Hematopoietic multipotent progenitor cell treated with erythropoietin and hydrocortisone succinate and interleukin-3 and kit ligand, for 4 days (in vitro differentiated cells): ENCODE results near the gene SLC1A4.
"Not testable (repeated sequence)": the region's sequence is repeated elsewhere in the genome, so short reads cannot be mapped to it uniquely, and the experiment has no call there.

Experiments used
- DNase-seq: peaks from one replicate; pipeline ENCODE4 v3.0.0-alpha.2; 2015

The SLC1A4 gene

GRCh38 chr2:64995041-64995440, 5.8 kb downstream of the SLC1A4 start:
- DNase-seq: no peak

GRCh38 chr2:64996871-64997307, 7.7 kb downstream of the SLC1A4 start:
- DNase-seq: no peak

- no peak for DNase-seq
Measured at GRCh38 chr2:64998658-64999061, 9.5 kb downstream of the SLC1A4 start.

- DNase-seq: no peak
Measured at GRCh38 chr2:64999754-65000153, 10.6 kb downstream of the SLC1A4 start.

GRCh38 chr2:65000644-65001043, 11.4 kb downstream of the SLC1A4 start:
- DNase-seq: no peak

GRCh38 chr2:65003037-65003436, 13.8 kb downstream of the SLC1A4 start:
- no peak for DNase-seq

GRCh38 chr2:65004232-65004631, 15.0 kb downstream of the SLC1A4 start:
- not testable (repeated sequence) for DNase-seq

- no peak for DNase-seq
Measured at GRCh38 chr2:65013776-65014175, 24.6 kb downstream of the SLC1A4 start.

- no peak for DNase-seq
Measured at GRCh38 chr2:65015731-65016130, 26.5 kb downstream of the SLC1A4 start.

GRCh38 chr2:65016789-65017188, 27.6 kb downstream of the SLC1A4 start:
- DNase-seq: no peak

- peak; percentile 85 for DNase-seq
Measured at GRCh38 chr2:65017335-65017734, 28.1 kb downstream of the SLC1A4 start.

GRCh38 chr2:65018141-65018582, 29.0 kb downstream of the SLC1A4 start:
- DNase-seq: peak; percentile 90

- no peak for DNase-seq
Measured at GRCh38 chr2:65019010-65019409, 29.8 kb downstream of the SLC1A4 start.

- DNase-seq: no peak
Measured at GRCh38 chr2:65019675-65020195, 30.5 kb downstream of the SLC1A4 start.

GRCh38 chr2:65020251-65020650, 31.1 kb downstream of the SLC1A4 start:
- not testable (repeated sequence) for DNase-seq

- DNase-seq: no peak
Measured at GRCh38 chr2:65020943-65021528, 31.8 kb downstream of the SLC1A4 start.

- peak; percentile 85 for DNase-seq
Measured at GRCh38 chr2:65021709-65022108, 32.5 kb downstream of the SLC1A4 start.

GRCh38 chr2:65022189-65022588, 33.0 kb downstream of the SLC1A4 start:
- DNase-seq: no peak

- no peak for DNase-seq
Measured at GRCh38 chr2:65023742-65024141, 34.5 kb downstream of the SLC1A4 start.

- no peak for DNase-seq
Measured at GRCh38 chr2:65024149-65024829, 35.1 kb downstream of the SLC1A4 start.

- peak; percentile 68 for DNase-seq
Measured at GRCh38 chr2:65025453-65026123, 36.4 kb downstream of the SLC1A4 start.

GRCh38 chr2:65026154-65026553, 37.0 kb downstream of the SLC1A4 start:
- no peak for DNase-seq

- DNase-seq: no peak
Measured at GRCh38 chr2:65026704-65027464, 37.7 kb downstream of the SLC1A4 start.
